Activated CD4-positive, alpha-beta T cell treated with anti-CD3 and anti-CD28 coated beads for 24 hours (primary cell): ENCODE results near the gene GTF2F1.
"Not testable (repeated sequence)": the region's sequence is repeated elsewhere in the genome, so short reads cannot be mapped to it uniquely, and the experiment has no call there.

Experiments
- DNase-seq, 2 donors: peaks; one replicate each; pipeline ENCODE4 v3.0.0-alpha.2; 2020; ENCODE audit warnings: low read depth in 2 of 2

GTF2F1 gene

DNA sequence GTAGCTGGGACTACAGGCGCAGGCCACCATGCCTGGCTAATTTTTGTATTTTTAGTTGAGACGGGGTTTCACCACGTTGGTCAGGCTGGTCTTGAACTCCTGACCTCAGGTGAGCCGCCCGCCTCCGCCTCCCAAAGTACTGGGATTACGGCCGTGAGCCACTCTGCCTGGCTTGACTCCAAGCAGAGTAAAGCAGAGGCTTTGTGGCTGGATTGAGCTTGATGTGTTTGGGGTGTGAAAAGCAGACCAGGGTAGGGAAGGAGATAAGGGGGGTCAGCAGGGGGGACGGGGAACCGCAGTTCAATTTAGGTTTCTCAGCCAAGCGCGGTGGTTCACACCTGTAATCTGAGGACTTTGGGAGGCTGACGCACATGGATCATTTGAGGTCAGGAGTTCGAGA is 35.8 kb downstream of the GTF2F1 start:
- DNase-seq, result no peak

DNA sequence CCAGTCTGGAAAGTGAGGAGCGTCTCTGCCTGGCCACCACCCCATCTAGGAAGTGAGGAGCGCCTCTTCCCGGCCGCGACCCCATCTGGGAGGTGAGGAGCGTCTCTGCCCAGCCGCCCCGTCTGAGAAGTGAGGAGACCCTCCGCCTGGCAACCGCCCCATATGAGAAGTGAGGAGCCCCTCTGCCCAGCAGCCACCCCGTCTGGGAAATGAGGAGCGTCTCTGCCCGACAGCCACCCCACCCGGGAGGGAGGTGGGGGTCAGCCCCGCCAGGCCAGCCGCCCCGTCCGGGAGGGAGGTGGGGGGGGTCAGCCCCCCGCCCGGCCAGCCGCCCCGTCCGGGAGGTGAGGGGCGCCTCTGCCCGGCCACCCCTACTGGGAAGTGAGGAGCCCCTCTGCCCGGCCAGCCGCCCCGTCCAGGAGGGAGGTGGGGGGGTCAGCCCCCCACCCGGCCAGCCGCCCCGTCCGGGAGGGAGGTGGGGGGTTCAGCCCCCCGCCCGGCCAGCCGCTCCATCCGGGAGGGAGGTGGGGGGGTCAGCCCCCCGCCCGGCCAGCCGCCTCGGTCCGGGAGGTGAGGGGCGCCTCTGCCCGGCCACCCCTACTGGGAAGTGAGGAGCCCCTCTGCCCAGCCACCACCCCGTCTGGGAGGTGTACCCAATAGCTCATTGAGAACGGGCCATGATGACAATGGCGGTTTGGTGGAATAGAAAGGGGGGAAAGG is 37.5 kb downstream of the GTF2F1 start:
- DNase-seq, result not testable (repeated sequence)

- no peak for DNase-seq
These were observed 38.8 kb downstream of the GTF2F1 start for GRCh38 chr19:6354098-6354674.

DNA sequence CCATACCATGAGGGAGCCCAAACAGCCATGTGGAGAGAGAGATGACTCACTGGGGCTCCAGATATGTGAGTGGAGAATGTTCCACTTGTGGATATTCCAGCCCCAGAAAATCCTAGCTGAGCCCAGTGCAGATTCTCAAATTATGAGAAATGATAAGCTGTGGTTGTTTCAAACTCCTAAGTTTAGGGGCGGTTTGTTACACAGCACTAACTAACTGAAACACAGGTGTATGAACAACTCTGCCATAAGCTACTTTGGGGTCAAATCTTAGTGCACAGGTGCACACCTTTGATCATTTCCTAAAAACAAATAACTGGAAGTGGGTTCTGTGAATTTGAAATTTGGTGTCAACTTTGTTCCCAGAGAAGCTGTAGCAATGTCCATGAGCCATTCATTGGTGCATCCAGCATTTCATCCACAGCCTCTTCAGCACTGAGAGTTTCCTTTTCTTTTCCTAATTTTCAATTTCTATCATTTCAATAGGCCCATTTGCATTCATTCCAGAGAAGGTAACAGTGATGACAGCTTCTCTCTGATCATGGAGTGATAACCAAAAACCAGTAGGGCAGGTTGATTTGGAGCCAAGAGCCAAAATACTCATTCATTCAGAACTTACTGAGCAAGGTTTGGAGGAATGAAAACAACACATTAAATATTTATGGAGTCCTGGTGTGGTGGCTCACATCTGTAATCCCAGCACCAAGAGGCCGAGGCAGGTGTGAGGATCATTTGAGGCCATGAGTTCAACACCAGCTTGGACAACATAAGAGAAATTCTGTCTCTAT is 40.4 kb downstream of the GTF2F1 start:
- no peak for DNase-seq

GRCh38 chr19:6350688-6351087 is 42.3 kb downstream of the GTF2F1 start:
- no peak for DNase-seq

- DNase-seq, result not testable (repeated sequence)
These were observed 43.7 kb downstream of the GTF2F1 start for GRCh38 chr19:6349271-6349670.

DNA sequence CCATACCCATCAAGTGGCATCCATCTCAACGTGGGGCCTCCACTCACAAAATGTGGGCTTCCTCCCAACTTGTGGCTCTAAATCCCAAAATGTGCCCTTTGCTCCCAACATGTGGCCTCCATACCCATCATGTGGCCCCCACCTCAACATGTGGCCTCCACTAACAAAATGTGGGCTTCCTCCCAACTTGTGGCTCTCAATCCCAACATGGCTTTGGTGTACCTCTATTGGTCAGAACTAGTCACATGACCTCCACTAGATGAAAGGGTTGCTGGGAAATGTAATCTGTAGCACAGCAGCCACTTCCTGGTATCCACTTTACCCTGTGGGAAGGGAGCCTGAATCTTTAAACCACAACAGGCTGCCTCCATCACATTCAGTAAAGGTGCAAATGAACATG is 49.5 kb downstream of the GTF2F1 start:
- no peak for DNase-seq

DNA sequence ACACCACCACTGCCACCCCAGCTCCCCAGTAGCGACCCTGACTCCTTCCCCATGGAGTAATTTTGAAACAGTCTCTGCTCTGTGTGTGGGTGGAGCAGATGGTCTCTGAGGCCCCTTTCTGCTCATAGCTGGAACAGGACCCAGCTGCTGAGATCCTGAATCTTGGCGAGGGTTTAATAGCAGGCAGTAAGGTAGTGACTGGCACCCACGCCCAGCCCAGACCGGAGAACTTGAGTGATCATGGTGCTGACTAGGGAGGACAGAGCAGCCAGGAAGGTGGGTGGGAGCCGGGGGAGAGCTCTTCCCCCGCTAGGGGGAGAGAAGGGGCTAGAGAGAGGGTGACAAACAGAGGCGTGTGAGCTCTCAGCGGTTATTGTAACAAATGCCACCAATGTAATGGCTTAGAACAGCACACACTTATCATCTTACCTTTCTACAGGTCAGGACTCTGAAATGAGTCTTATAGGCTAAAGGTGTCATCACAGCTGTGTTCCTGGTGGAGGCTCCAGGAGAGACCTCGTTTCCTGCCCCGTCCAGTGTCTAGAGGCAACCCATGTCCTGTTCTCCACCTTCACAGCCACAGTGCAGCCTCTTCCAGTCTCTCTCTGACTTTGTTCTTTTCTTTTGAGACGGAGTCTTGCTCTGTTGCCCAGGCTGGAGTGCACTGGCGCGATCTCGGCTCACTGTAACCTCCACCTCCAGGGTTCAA is 52.3 kb downstream of the GTF2F1 start:
- DNase-seq, result no peak

- no peak for DNase-seq
These were observed 58.3 kb downstream of the GTF2F1 start for GRCh38 chr19:6334490-6335285.

DNA sequence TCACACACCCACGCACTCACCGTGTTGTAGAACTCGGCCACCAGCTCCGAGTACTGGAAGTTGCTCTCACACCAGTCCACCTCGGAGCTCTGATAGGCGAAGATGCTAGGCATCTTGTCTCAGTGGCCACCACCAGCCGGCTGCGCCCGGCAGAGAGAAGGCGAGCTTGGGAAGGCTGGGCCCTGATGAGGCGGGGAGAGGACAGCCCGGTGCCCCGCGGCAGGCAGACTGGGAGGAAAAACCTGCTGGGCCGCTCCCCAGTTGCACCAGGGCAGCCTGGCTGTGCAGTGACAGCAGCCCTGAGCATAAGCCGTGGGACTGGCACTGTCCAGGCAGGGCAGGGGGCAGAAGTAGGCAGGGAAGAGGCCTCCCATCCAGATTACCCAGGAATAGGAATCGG is 59.5 kb downstream of the GTF2F1 start, which contains the start of gene ACER1:
TSS of gene ACER1 (minus strand) at position 174 of the 400 bp plus-strand sequence. CDS start at position 113, 61 bp downstream.
- DNase-seq, result no peak
